Ectodermal cell (in vitro differentiated cells): ENCODE data around the gene TAF4B.

Experiments used
- H3K27ac ChIP-seq: 2 replicates; pipeline ENCODE4 v1.7.0; 2013; ENCODE audit warnings: mild to moderate bottlenecking, low read depth, low read length; ENCODE audit not compliant: insufficient read depth, poor library complexity, severe bottlenecking
- H3K27me3 ChIP-seq: 2 replicates; pipeline ENCODE4 v1.7.0; 2013; ENCODE audit warnings: mild to moderate bottlenecking, low read length; ENCODE audit not compliant: insufficient read depth, control insufficient read depth, poor library complexity, severe bottlenecking
- H3K36me3 ChIP-seq: one replicate; pipeline ENCODE4 v1.7.0; 2013; ENCODE audit warnings: low read length; ENCODE audit not compliant: control insufficient read depth, insufficient read depth
- H3K4me1 ChIP-seq: one replicate; pipeline ENCODE4 v1.7.0; 2013; ENCODE audit warnings: low read length; ENCODE audit not compliant: control insufficient read depth, insufficient read depth
- H3K4me3 ChIP-seq: 2 replicates; pipeline ENCODE4 v1.7.0; 2013; ENCODE audit warnings: low read depth, low read length, control low read depth; ENCODE audit not compliant: insufficient read depth
- H3K9me3 ChIP-seq: 2 replicates; pipeline ENCODE4 v1.7.0; 2013; ENCODE audit warnings: mild to moderate bottlenecking, low read length, moderate library complexity; ENCODE audit not compliant: control insufficient read depth
- WGBS, 2 experiments: methylation state at CpG; one replicate each; pipeline ENCODE4 v1.1.7; 2013; ENCODE audit warnings: missing lambda C conversion rate in 2 of 2; 5-methylcytosine and 5-hydroxymethylcytosine counted together

Gene TAF4B

GRCh38 chr18:26267357-26267930, 41.2 kb downstream of the TAF4B start:
- Histone ChIP-seq H3K4me3 (no peak overlapping the region), H3K9me3 (no peaks in the 10 kb centered on the region)
- 93 to 98% methylated on average over 4 of the region's 4 CpGs for WGBS, 2 experiments

DNA sequence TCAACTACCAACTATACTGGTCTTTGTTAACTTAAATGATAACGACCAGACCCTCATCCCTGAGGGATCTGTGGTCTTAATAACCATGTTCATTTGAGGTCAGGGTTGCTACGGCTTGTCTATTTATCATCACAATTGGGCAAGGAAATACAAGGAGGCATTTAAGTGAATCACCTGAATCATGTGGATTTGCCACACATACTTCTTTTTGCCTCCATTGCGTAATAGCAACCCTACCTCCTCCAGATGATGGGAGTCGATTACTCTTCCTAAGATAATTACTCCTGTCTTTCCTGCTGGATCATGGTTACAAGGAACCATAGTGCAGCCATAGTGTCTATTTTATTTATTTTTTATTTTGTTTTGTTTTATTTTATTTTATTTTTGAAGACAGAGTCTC, 42.2 kb downstream of the TAF4B start:
- H3K4me3 ChIP-seq, result no peak overlapping the region
- no peaks in the 10 kb centered on the region for H3K27me3 ChIP-seq
- H3K9me3 ChIP-seq, result no peaks in the 10 kb centered on the region
- H3K27ac ChIP-seq, result no peak overlapping the region
- H3K4me1 ChIP-seq, result no peaks in the 10 kb centered on the region
- no peaks in the 10 kb centered on the region for H3K36me3 ChIP-seq
- 92 to 95% methylated on average over 4 of the region's 4 CpGs for whole genome bisulfite sequencing, 2 experiments

More at GRCh38 chr18:26267357-26267930, 41.2 kb downstream of the TAF4B start:
- no peaks in the 10 kb centered on the region for H3K4me1 ChIP-seq
- no peaks in the 10 kb centered on the region for H3K36me3 ChIP-seq
- no peaks in the 10 kb centered on the region for H3K27me3 ChIP-seq
- H3K27ac ChIP-seq, result no peak overlapping the region

DNA sequence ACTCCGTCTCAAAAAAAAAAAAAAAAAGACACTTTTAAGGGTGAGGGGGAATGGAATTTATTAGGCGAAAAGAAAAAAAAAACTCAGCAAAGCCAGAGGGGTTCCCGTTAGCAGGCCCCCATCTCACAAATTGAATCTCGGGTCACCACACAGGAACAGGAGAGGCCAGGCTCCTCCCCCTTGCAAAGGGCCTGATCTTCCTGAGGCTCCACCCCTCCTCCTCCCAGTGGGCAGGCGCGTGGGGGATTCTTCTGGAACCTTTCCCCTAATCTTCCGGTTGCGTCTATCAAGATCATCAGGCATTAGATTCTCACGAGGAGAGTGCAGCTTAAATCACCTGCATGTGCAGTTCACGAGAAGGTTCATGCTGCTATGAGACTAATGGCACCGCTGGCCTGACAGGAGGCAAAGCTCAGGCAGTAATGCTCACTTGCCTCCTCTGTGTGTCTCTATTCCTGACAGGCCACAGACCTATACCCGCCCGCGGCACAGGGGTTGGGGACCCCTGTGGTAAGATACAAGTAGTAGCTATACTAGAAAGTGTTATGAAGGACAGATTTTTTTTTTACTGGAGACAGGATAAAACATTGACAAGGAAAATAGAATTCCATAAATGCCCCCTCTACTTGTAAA, 45.8 kb downstream of the TAF4B start:
- Histone ChIP-seq H3K27ac (no peak overlapping the region), H3K4me1 (no peaks in the 10 kb centered on the region), H3K27me3 (no peaks in the 10 kb centered on the region), H3K4me3 (no peak overlapping the region), H3K9me3 (no peaks in the 10 kb centered on the region), H3K36me3 (no peaks in the 10 kb centered on the region)
- 92 to 94% methylated on average over 14 of the region's 14 CpGs for WGBS, 2 experiments

GRCh38 chr18:26277374-26277773, 51.1 kb downstream of the TAF4B start:
- Histone ChIP-seq H3K27ac (no peak overlapping the region), H3K36me3 (peaks cover 9% of the 10 kb centered on the region), H3K9me3 (no peaks in the 10 kb centered on the region), H3K4me3 (no peak overlapping the region), H3K4me1 (no peaks in the 10 kb centered on the region), H3K27me3 (no peaks in the 10 kb centered on the region)
- 95 to 96% methylated on average over 3 of the region's 3 CpGs for WGBS, 2 experiments

DNA sequence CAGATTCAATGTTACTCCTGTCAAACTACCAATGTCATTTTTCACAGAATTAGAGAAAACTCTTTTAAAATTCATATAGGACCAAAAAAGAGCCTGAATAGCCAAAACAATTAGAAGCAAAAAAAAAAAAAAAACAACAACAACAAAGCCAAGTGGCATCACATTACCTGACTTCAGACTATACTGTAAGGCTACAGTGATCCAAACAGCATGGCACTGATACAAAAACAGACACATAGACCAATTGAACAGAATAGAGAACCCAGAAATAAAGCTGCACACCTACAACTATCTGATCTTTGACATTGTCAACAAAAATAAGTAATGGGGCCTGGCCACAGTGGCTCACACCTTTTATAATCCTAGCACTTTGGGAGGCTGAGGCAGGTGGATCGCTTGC, 53.2 kb downstream of the TAF4B start:
- no peak overlapping the region for H3K27ac ChIP-seq
- H3K4me3 ChIP-seq, result no peak overlapping the region
- H3K4me1 ChIP-seq, result no peaks in the 10 kb centered on the region
- H3K9me3 ChIP-seq, result no peaks in the 10 kb centered on the region
- WGBS, 2 experiments, result 88 to 89% methylated on average over 1 of the region's 1 CpG
- no peaks in the 10 kb centered on the region for H3K27me3 ChIP-seq
- peaks cover 9% of the 10 kb centered on the region for H3K36me3 ChIP-seq

- no peak overlapping the region for H3K4me3 ChIP-seq
- H3K36me3 ChIP-seq, result no peaks in the 10 kb centered on the region
- H3K27ac ChIP-seq, result no peak overlapping the region
- H3K9me3 ChIP-seq, result no peaks in the 10 kb centered on the region
- H3K27me3 ChIP-seq, result no peaks in the 10 kb centered on the region
- no peaks in the 10 kb centered on the region for H3K4me1 ChIP-seq
- 92 to 94% methylated on average over 1 of the region's 1 CpG for WGBS, 2 experiments
Measured at GRCh38 chr18:26286008-26286407, 59.8 kb downstream of the TAF4B start.

DNA sequence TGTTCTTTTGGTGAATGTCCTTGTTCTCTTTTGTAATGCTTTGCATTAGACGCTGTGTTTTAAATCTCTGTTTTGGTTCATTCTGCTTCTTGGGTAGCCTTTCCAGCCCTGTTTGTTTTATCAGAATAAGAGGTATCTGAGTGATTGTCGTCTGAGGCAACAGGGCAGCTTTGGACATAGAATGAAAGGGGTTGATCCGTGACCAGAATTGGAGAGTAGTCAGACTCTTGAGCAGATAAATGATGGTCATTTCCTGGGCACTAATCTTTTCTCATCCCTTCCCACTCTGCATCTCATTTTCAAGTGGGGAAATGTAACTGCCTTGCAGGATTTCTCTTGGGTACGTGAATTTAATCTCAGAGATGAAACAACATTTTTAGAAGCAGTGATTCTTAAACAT, 61.4 kb downstream of the TAF4B start:
- Histone ChIP-seq H3K36me3 (no peaks in the 10 kb centered on the region), H3K4me3 (no peak overlapping the region), H3K27me3 (no peaks in the 10 kb centered on the region), H3K9me3 (no peaks in the 10 kb centered on the region), H3K27ac (no peak overlapping the region), H3K4me1 (no peaks in the 10 kb centered on the region)
- 90 to 91% methylated on average over 4 of the region's 4 CpGs for WGBS, 2 experiments

DNA sequence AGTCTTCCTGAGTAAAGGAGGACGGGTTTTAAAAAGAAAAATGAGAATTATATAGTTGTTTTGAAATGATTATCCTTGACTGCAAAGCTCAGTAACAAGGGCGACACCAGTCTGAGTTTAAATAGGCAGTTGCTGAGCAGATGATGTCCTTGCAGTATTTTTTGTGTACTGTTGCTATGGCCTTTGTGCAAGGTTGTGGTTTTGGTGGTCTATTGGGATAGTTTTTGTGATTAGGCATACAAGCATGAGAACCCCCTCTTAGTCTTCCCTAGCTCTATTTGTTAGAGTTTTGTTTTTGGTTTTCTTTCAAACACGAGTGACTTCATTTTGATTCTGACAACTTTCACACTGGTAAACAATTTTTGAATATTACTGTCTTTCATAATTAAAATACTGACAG, 64.1 kb downstream of the TAF4B start:
- H3K9me3 ChIP-seq, result no peaks in the 10 kb centered on the region
- no peak overlapping the region for H3K27ac ChIP-seq
- no peaks in the 10 kb centered on the region for H3K36me3 ChIP-seq
- WGBS, 2 experiments, result 93 to 94% methylated on average over 3 of the region's 3 CpGs
- H3K27me3 ChIP-seq, result no peaks in the 10 kb centered on the region
- H3K4me3 ChIP-seq, result no peak overlapping the region
- H3K4me1 ChIP-seq, result no peaks in the 10 kb centered on the region

GRCh38 chr18:26293982-26294381, 67.7 kb downstream of the TAF4B start:
- no peaks in the 10 kb centered on the region for H3K27me3 ChIP-seq
- H3K27ac ChIP-seq, result no peak overlapping the region
- H3K4me3 ChIP-seq, result no peak overlapping the region
- H3K36me3 ChIP-seq, result no peaks in the 10 kb centered on the region
- 91 to 100% methylated on average over 1 of the region's 1 CpG for WGBS, 2 experiments
- no peaks in the 10 kb centered on the region for H3K4me1 ChIP-seq
- H3K9me3 ChIP-seq, result no peaks in the 10 kb centered on the region

DNA sequence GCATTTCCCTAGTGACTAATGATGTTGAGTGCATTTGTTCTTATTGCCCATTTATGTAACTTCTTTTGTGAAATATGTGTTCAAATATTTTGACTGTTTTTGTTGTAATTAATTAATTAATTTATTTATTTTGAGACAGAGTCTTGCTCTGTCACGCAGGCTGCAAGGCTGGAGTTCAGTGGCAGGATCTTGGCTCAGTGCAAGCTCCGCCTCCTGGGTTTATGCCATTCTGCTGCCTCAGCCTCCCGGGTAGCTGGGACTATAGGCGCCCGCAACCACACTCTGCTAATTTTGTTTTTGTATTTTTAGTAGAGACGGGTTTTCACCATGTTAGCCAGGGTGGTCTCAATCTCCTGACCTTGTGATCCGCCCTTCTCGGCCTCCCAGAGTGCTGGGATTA, 71.9 kb downstream of the TAF4B start:
- H3K4me1 ChIP-seq, result no peaks in the 10 kb centered on the region
- H3K27me3 ChIP-seq, result no peaks in the 10 kb centered on the region
- no peak overlapping the region for H3K27ac ChIP-seq
- H3K36me3 ChIP-seq, result no peaks in the 10 kb centered on the region
- H3K4me3 ChIP-seq, result no peak overlapping the region
- 92 to 93% methylated on average over 8 of the region's 8 CpGs for WGBS, 2 experiments
- H3K9me3 ChIP-seq, result no peaks in the 10 kb centered on the region
